ENCODE data around the gene ZNF367. TPM values are rescaled to one million over a fixed set of nuclear protein-coding genes. Genes with fewer than 3 reads are reported as not detected.
A peak's percentile ranks its signal among the peaks of the same experiment; 100 is the strongest.

Gene ZNF367
- total RNA-seq, 1 donor from 2014 or later = 1.3 TPM

GRCh38 chr9:96436456-96437126 lies 18.4 kb upstream of the ZNF367 start:
- DNase-seq (ENCODE audit: low read depth) = no peak

- DNase-seq (ENCODE audit: low read depth) = no peak
Observed at GRCh38 chr9:96436063-96436455, 17.9 kb upstream of the ZNF367 start.

DNA sequence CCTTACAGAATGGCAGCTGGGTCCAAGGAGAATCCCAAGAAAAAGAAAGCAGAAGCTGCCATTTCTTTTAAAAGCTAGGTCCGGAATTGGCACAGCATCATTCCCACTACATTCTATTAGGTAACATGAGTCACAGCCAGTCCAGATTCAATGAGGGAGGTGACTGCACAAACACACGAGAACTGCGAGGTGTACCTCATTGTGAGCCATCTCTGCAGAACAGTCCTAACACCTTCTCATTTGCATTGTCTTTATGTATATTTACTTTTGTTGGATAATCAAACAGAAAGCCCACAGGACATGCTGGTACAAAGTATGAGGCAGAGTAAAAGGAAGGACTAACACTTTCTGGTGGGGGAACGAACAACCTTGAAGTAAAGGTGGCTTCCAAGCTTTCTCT lies 17.2 kb upstream of the ZNF367 start:
- DNase-seq (ENCODE audit: low read depth) = no peak

- DNase-seq (ENCODE audit: low read depth) = no peak
Observed at GRCh38 chr9:96430377-96430776, 12.2 kb upstream of the ZNF367 start.

DNA sequence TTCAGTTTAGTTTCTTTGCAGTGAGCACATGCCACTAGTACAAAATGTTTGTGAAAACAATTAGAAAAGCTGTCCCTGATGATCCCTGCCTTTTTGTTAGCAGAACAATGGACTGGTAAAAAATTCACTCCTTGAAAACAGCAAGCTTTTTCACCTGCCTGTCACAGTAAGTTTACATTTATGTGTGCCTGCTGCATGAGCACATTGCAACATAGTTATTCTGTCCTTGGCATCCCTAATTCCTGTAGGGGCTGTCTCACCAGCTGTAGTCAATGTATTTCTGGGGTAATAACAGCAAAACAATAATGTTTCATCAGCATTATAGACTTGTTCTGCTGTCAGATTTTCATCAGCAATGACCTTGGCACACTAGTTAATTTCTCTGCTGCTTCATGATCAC lies 11.6 kb upstream of the ZNF367 start:
- DNase-seq (ENCODE audit: low read depth) = no peak

GRCh38 chr9:96425500-96426169 lies 7.5 kb upstream of the ZNF367 start:
- no peak for DNase-seq (ENCODE audit: low read depth)

DNA sequence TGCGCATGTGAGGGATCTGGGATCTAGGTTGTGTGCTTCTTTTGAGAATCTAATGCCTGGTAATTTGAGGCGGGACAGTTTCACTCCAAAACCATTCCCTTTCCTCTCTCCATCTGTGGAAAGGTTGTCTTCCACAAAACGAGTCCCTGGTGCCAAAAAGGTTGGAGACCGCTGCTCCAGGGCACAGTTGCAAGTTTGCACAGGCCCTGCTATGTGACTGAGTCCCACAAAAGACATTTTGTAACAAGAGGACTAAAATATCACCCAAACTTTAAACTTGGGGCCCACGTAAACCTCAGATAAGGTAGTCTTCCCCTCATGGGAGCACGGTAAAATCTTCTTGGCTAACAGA lies 5.8 kb upstream of the ZNF367 start:
- DNase-seq (ENCODE audit: low read depth) = no peak

DNA sequence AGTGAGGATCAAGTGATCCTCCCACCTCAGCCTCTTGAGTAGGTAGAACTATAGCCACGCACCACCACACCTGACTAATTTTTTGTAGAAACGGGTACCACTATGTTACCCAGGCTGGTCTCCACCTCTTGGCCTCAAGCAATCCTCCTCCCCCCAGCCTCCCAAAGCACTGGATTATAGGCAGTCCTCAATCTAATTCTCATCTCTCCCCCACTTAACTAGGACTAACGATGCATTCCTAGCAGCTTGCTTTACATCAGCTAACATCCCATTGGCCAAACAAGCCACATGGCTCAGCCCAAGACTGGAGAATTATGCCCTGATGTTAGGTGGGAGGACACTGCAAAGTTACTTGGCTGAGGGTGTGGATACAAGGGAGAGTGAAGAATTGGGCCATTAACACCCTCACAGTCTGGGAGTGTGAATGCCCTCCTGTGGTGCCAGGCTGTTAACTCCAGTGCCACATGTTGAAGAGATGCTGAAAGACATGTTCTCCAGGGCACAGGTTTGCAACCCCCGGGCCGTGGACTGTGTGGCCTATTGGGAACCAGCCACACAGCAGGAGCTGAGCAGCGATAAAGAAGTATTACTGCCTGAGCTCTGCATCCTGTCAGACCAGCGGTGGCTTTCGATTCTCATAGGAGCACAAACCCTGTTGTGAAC lies 5.3 kb upstream of the ZNF367 start:
- no peak for DNase-seq (ENCODE audit: low read depth)

- peak; percentile 100 for DNase-seq (ENCODE audit: low read depth)
Observed at GRCh38 chr9:96420468-96421219, 2.5 kb upstream of the ZNF367 start.

- no peak for DNase-seq (ENCODE audit: low read depth)
Observed at GRCh38 chr9:96419691-96419969, 1.5 kb upstream of the ZNF367 start.

DNA sequence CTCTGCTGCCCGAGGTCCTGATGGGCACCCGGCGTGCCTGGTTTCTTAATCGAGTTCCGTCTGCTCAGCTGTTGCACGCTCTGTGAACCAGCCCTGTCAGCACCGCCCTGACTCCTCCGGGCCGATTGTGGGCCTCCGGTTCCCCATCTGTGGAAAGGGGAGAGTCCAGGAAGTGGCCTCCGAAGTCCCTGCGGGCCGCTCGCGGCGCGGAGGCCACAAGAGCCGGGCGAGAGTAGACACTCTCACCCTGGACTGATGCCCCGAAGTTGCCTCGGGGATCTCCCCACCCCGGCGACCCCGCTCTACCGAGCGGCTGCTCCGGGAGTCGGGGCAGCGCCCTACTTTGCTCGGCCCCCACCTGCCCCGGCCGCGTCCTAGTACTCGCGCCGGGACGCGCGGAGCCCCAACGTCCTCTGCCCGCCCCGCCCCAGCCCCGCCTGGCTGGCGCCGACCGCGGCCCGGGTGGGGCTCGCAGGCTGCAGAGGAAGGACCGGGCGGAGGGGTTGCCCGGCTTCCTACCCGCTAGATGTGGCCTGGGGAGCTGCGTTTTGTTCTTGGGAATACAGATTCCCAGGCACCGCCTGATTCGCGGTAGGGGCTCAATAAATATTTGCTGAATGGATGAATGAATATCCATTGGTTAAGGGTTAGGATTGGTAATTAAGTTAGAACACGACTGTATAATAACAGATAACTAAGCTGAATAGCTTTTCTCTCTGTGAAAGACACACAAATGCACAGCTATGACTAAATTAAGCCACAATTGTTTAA lies 935 bp upstream of the ZNF367 start:
- peak; percentile 63 for DNase-seq (ENCODE audit: low read depth)

- DNase-seq (ENCODE audit: low read depth) = no peak
Observed at GRCh38 chr9:96417661-96418082, 498 bp downstream of the ZNF367 start.

- DNase-seq (ENCODE audit: low read depth) = peak; percentile 36
Observed at GRCh38 chr9:96417051-96417586, 1.1 kb downstream of the ZNF367 start.

GRCh38 chr9:96413302-96414221 lies 4.6 kb downstream of the ZNF367 start:
- DNase-seq (ENCODE audit: low read depth) = no peak

- DNase-seq (ENCODE audit: low read depth) = no peak
Observed at GRCh38 chr9:96412174-96412913, 5.8 kb downstream of the ZNF367 start.

DNA sequence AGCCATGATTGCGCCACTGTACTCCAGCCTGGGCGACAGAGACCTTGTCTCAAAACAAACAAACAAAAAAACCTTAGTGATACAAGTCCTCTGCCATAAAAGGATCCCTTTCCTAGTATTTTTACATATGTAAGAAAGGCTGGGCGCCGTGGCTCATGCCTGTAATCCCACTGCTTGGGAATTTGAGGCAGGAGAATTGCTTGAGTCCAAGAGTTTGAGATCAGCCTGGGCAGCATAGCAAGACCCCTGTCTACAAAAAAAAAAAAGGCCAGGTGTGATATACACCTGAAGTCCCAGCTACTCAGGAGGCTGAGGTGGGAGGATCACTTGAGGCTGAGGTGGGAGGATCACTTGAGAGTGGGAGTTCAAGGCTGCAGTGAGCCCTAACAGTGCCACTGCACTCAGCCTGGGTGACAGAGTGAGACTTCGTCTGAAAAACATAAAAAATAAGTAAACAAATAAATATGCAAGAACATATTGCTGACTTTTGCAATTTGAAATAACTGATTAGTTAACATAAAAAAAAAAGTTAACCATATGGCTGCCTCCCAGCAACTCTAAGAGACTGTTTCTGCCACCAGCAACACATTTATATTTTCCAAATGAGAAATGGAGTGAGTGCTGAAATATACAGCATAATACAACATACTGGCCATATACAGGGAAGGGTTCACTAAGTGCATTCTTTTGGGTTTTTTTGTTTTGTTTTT lies 6.9 kb downstream of the ZNF367 start:
- no peak for DNase-seq (ENCODE audit: low read depth)

DNA sequence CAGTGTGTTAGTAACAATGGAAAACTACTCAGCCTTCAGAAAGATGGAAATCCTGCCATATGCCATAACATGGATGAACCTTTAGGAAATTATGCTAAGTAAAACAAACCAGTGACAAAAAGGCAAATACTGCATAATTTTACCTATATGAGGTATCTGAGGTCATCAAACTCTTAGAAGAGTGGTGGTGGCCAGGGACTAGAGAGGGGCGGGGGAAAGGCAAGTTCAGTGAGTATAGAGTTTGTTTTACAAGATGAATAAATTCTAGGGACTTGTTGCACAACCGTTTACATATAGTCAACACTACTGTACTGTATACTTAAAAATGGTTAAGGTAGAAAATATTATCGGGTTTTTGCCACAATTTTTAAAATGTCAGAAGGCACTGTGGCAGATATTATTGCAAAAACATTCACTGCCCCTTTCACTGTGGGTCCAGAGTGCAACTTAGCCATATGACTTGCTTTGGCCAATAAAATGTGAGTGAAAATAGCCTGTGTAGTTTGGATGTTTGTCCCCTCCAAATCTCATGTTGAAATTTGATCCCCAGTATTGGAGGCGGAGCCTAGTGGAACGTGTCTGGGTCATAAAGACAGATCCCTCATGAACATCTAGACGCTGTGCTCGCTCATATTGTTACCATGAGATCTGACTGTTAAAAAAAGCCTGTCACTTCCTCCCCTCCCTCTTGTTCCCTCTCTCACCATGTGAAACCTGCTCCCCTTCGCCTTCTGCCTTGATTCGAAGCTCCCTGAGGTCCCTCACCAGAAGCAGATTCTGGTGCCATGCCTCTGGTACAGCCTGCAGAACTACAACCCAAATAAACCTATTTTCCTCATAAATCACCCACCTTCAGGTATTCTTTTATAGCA lies 9.5 kb downstream of the ZNF367 start:
- DNase-seq (ENCODE audit: low read depth) = no peak

Data from renal cortical epithelial cell (primary cell).